Keratinocyte (primary cell): ENCODE results near the gene UGT1A6. TPM values are rescaled to one million over a fixed set of nuclear protein-coding genes. Genes with fewer than 3 reads are reported as not detected.

ENCODE experiments used
- DNase-seq: peaks from one replicate; pipeline ENCODE4 v3.0.0-alpha.2; 2011; ENCODE audit warnings: low read depth, missing footprints, low spot score
- FAIRE-seq: peaks from 2 replicates; lab custom pipeline; 2011; peaks lifted over from hg19 to GRCh38; lab: Jason Lieb, UNC
- H2AFZ ChIP-seq: 2 replicates; pipeline ENCODE4 v1.6.0; 2012; ENCODE audit warnings: low read length, control low read depth, inconsistent platforms; ENCODE audit not compliant: control insufficient read depth
- H3K27ac ChIP-seq: 2 replicates; pipeline ENCODE4 v1.5.1; 2011; ENCODE audit warnings: low read length; ENCODE audit not compliant: control insufficient read depth, insufficient read depth
- H3K27me3 ChIP-seq: 3 replicates; pipeline ENCODE4 v1.6.0; 2011; ENCODE audit warnings: low read length; ENCODE audit not compliant: control insufficient read depth, insufficient read depth; ENCODE audit errors: extremely low read depth
- H3K36me3 ChIP-seq, 2 experiments: 2 replicates in 1 of 2; 3 replicates in 1 of 2; pipeline ENCODE4 v1.5.1; 2011; ENCODE audit warnings: low read length in 2 of 2, mild to moderate bottlenecking in 1 of 2; ENCODE audit not compliant: control insufficient read depth in 2 of 2, insufficient read depth in 2 of 2; ENCODE audit errors: extremely low read depth in 1 of 2
- H3K4me1 ChIP-seq: 3 replicates; pipeline ENCODE4 v1.5.1; 2011; ENCODE audit warnings: low read length; ENCODE audit not compliant: control insufficient read depth, insufficient read depth; ENCODE audit errors: extremely low read depth
- H3K4me2 ChIP-seq: 3 replicates; pipeline ENCODE4 v1.6.0; 2011; ENCODE audit warnings: low read depth, low read length; ENCODE audit not compliant: control insufficient read depth, insufficient read depth; ENCODE audit errors: extremely low read depth
- H3K4me3 ChIP-seq, 3 experiments: fragments of 200-600 bp in 1 of 3; sonication (generic) in 1 of 3; 2 replicates in 2 of 3; 3 replicates in 1 of 3; pipeline ENCODE4 v1.5.1; 2011 to 2016; ENCODE audit warnings: low read length in 3 of 3, mild to moderate bottlenecking in 3 of 3, control low read depth in 2 of 3, inconsistent platforms in 1 of 3, low read depth in 1 of 3, mixed read lengths in 1 of 3, mixed run types in 1 of 3, moderate library complexity in 1 of 3; ENCODE audit not compliant: control insufficient read depth in 2 of 3, insufficient read depth in 2 of 3; ENCODE audit errors: extremely low read depth in 1 of 3
- H3K79me2 ChIP-seq: 2 replicates; pipeline ENCODE4 v1.6.0; 2012; ENCODE audit warnings: low read length; ENCODE audit not compliant: control insufficient read depth, insufficient read depth
- H3K9ac ChIP-seq: 3 replicates; pipeline ENCODE4 v1.6.0; 2011; ENCODE audit warnings: low read length; ENCODE audit not compliant: control insufficient read depth, insufficient read depth; ENCODE audit errors: extremely low read depth
- H3K9me1 ChIP-seq: 3 replicates; pipeline ENCODE4 v1.6.0; 2011; ENCODE audit warnings: low read length; ENCODE audit not compliant: control insufficient read depth, insufficient read depth; ENCODE audit errors: extremely low read depth
- H3K9me3 ChIP-seq: 2 replicates; pipeline ENCODE4 v1.5.1; 2012; ENCODE audit warnings: low read depth, low read length; ENCODE audit not compliant: control insufficient read depth
- H4K20me1 ChIP-seq: 3 replicates; pipeline ENCODE4 v1.6.0; 2011; ENCODE audit warnings: low read length; ENCODE audit not compliant: control insufficient read depth, insufficient read depth; ENCODE audit errors: extremely low read depth
- CTCF ChIP-seq, 3 experiments: IDR thresholded peaks in 1 of 3; conservative IDR thresholded peaks in 1 of 3; optimal IDR thresholded peaks in 1 of 3; 2 replicates in 2 of 3; 3 replicates in 1 of 3; pipeline versions ENCODE3 to v1.5.1; 2011; ENCODE audit warnings: low read length in 3 of 3, mild to moderate bottlenecking in 3 of 3, moderate library complexity in 2 of 3, control low read depth in 1 of 3, inconsistent platforms in 1 of 3; ENCODE audit not compliant: insufficient read depth in 2 of 3; ENCODE audit errors: extremely low read depth in 1 of 3
- EZH2 ChIP-seq: IDR thresholded peaks from one replicate; pipeline ENCODE4 v1.6.1; 2012; ENCODE audit warnings: inconsistent platforms, mild to moderate bottlenecking, low read length, moderate library complexity
- dilution Hi-C: fragments of 300-500 bp; cut with MboI; formaldehyde crosslinking; loops from one replicate; pipeline ENCODE4 v1.7.0; 2020; ENCODE audit warnings: low sequenced_read_pairs; ENCODE audit not compliant: extremely low pct_ligation_motif_present
- polyA plus RNA-seq, 5 experiments: library from polyadenylated mRNA; depleted of rRNA in 3 of 5; stranded (reverse) in 3 of 5; stranded (forward) in 1 of 5; unstranded in 1 of 5; fragments of >200 nt; gene quantifications; 1 replicate in 1 of 5; 2 replicates in 3 of 5; 3 replicates in 1 of 5; pipeline versions ENCODE4 v1.2.1 to v1.2.3, GENCODE V29; 2011 to 2012; ENCODE audit warnings: missing spikeins in 2 of 5, low read depth in 1 of 5, low replicate concordance in 1 of 5

The UGT1A6 gene
- polyA plus RNA-seq, 1 donor (not counting 4 experiments of a cell fraction or from before 2014, with no cell fraction given), result 133 TPM

- no peaks in the 10 kb centered on the region for H3K36me3 ChIP-seq
- H3K9ac ChIP-seq, result no peak within 1 kb of the TSS
- H2AFZ ChIP-seq, result no peak within 1 kb of the TSS
- H3K9me3 ChIP-seq, result no peaks in the 10 kb centered on the region
- H3K79me2 ChIP-seq, result no peaks in the 10 kb centered on the region
- dilution Hi-C loops, result no loop called here
- H3K4me3 ChIP-seq, result no peak within 1 kb of the TSS
- no peak within 1 kb of the TSS for H3K4me2 ChIP-seq
- DNase-seq, result no peak
- no peaks in the 10 kb centered on the region for H3K9me1 ChIP-seq
- TF ChIP-seq EZH2, result no peak
- no peak for TF ChIP-seq CTCF (optimal IDR thresholded peaks at IDR 0.05 in 1 of 3, IDR thresholded peaks at IDR 0.05 in 1 of 3, conservative IDR thresholded peaks at IDR 0.05 in 1 of 3; ENCODE audit: extremely low read depth in 1 of 3, insufficient read depth in 2 of 3, low read length in 3 of 3)
- H3K27me3 ChIP-seq, result no peaks in the 10 kb centered on the region
- H3K27ac ChIP-seq, result no peak within 1 kb of the TSS
- H3K4me1 ChIP-seq, result no peaks in the 10 kb centered on the region
- no peak for FAIRE-seq
- no peaks in the 10 kb centered on the region for H4K20me1 ChIP-seq
Measured at GRCh38 chr2:233671290-233672161, 21.2 kb upstream of the UGT1A6 start, which contains the start of gene UGT1A9. TSS of gene UGT1A9 (plus strand) at chr2:233671898. CDS start at chr2:233671935, 37 bp downstream.

GRCh38 chr2:233672886-233673285 lies 19.8 kb upstream of the UGT1A6 start:
- no peaks in the 10 kb centered on the region for H3K4me1 ChIP-seq
- H3K79me2 ChIP-seq, result no peaks in the 10 kb centered on the region
- TF ChIP-seq EZH2 (no peak), CTCF (optimal IDR thresholded peaks at IDR 0.05 in 1 of 3, IDR thresholded peaks at IDR 0.05 in 1 of 3, conservative IDR thresholded peaks at IDR 0.05 in 1 of 3; ENCODE audit: extremely low read depth in 1 of 3, insufficient read depth in 2 of 3, low read length in 3 of 3) (no peak)
- dilution Hi-C loops, result no loop called here
- no peaks in the 10 kb centered on the region for H3K9me1 ChIP-seq
- no peak for DNase-seq
- H2AFZ ChIP-seq, result no peak overlapping the region
- no peak overlapping the region for H3K27ac ChIP-seq
- H3K9me3 ChIP-seq, result no peaks in the 10 kb centered on the region
- H4K20me1 ChIP-seq, result no peaks in the 10 kb centered on the region
- FAIRE-seq, result no peak
- no peak overlapping the region for H3K4me2 ChIP-seq
- no peaks in the 10 kb centered on the region for H3K36me3 ChIP-seq
- H3K9ac ChIP-seq, result no peak overlapping the region
- H3K27me3 ChIP-seq, result no peaks in the 10 kb centered on the region
- H3K4me3 ChIP-seq, result no peak overlapping the region
